K562 (cell line): Measurements from ENCODE around the gene AGRN. TPM values are rescaled to one million over a fixed set of nuclear protein-coding genes. Genes with fewer than 3 reads are reported as not detected.

Experiments
- AFF4 ChIP-seq: sonication (generic); formaldehyde crosslinking; IDR thresholded peaks from 2 replicates; pipeline ENCODE4 v1.8.0; 2023; ENCODE audit warnings: mild to moderate bottlenecking, missing genetic modification reagents
- ASH1L ChIP-seq: fragments of 450-650 bp; IDR thresholded peaks from 2 replicates; pipeline ENCODE4 v1.6.1; 2018; ENCODE audit warnings: borderline replicate concordance, mild to moderate bottlenecking, low read depth; ENCODE audit not compliant: partially characterized antibody
- ATF2 ChIP-seq: sonication (generic); formaldehyde crosslinking; IDR thresholded peaks from 2 replicates; pipeline ENCODE4 v1.8.1; 2022; ENCODE audit warnings: missing genetic modification reagents
- BRF2 ChIP-seq: IDR thresholded peaks from 3 replicates; pipeline ENCODE4 v1.6.1; 2011; ENCODE audit warnings: borderline replicate concordance, mild to moderate bottlenecking; ENCODE audit not compliant: insufficient read length, insufficient read depth
- EP400 ChIP-seq: fragments of 450-650 bp; IDR thresholded peaks from 2 replicates; pipeline ENCODE4 v1.6.1; 2017; ENCODE audit warnings: antibody characterized with exemption, mild to moderate bottlenecking, moderate library complexity
- EWSR1 ChIP-seq: fragments of 450-650 bp; IDR thresholded peaks from 2 replicates; pipeline ENCODE4 v1.6.1; 2018; ENCODE audit warnings: borderline replicate concordance, mild to moderate bottlenecking, low read depth, moderate library complexity; ENCODE audit not compliant: partially characterized antibody
- FOXK2 ChIP-seq, 2 experiments: fragments of 450-650 bp; IDR thresholded peaks in 1 of 2; conservative IDR thresholded peaks in 1 of 2; 2 replicates each; pipeline ENCODE4 v1.6.1; 2016; ENCODE audit warnings: low read depth in 2 of 2, mild to moderate bottlenecking in 1 of 2
- NFATC3 ChIP-seq: fragments of 450-650 bp; IDR thresholded peaks from 2 replicates; pipeline ENCODE4 v1.6.1; 2017; ENCODE audit warnings: mild to moderate bottlenecking
- PCBP1 ChIP-seq: fragments of 200-400 bp; formaldehyde crosslinking; IDR thresholded peaks from 2 replicates; pipeline ENCODE4 v1.6.1; 2018; ENCODE audit warnings: mild to moderate bottlenecking, low read depth, low read length; ENCODE audit not compliant: poor library complexity, severe bottlenecking
- POLR3A ChIP-seq: IDR thresholded peaks from 2 replicates; pipeline ENCODE4 v1.6.1; 2011; ENCODE audit warnings: borderline replicate concordance, mild to moderate bottlenecking, moderate library complexity; ENCODE audit not compliant: insufficient read length, insufficient read depth; ENCODE audit errors: extremely low read depth
- RBM14 ChIP-seq: fragments of 200-400 bp; formaldehyde crosslinking; IDR thresholded peaks from 2 replicates; pipeline ENCODE4 v1.6.1; 2018; ENCODE audit warnings: low read depth, mild to moderate bottlenecking, low read length, moderate library complexity, borderline replicate concordance; ENCODE audit not compliant: insufficient read depth
- RBM34 ChIP-seq: fragments of 200-400 bp; formaldehyde crosslinking; IDR thresholded peaks from 2 replicates; pipeline ENCODE4 v1.6.1; 2018; ENCODE audit warnings: low read length, borderline replicate concordance; ENCODE audit not compliant: insufficient read depth
- THAP7 ChIP-seq: fragments of 250-450 bp; sonication (Bioruptor Pico); IDR thresholded peaks from 2 replicates; pipeline ENCODE4 v1.5.0; 2021
- ZBTB33 ChIP-seq: sonication (generic); formaldehyde crosslinking; IDR thresholded peaks from 2 replicates; pipeline ENCODE4 v1.8.1; 2023; ENCODE audit warnings: mild to moderate bottlenecking, missing genetic modification reagents
- ZNF217 ChIP-seq: sonication (generic); formaldehyde crosslinking; IDR thresholded peaks from 2 replicates; pipeline ENCODE4 v1.8.0; 2022; ENCODE audit warnings: mild to moderate bottlenecking, missing genetic modification reagents
- polyA plus RNA-seq, 8 experiments: library from polyadenylated mRNA; depleted of rRNA in 4 of 8; stranded (reverse) in 5 of 8; unstranded in 3 of 8; fragments of >200 nt; fragmentation: Nextera tagmentation in 2 of 8; fragmentation: Illumina TruSeq in 1 of 8; extraction: Ambion mirVana in 2 of 8; extraction: Trizol in 1 of 8; gene quantifications; 2 replicates each; pipeline versions ENCODE4 v1.2.1 to v1.2.3, GENCODE V29; 2011 to 2014; ENCODE audit warnings: inconsistent platforms in 1 of 8, missing spikeins in 1 of 8
- total RNA-seq, 7 experiments: library from RNA; depleted of rRNA in 6 of 7; stranded (reverse); fragments of >200 nt in 6 of 7; fragmentation: Illumina TruSeq in 2 of 7; extraction: Trizol in 2 of 7; gene quantifications; 2 replicates each; pipeline versions ENCODE4 v1.2.1 to v1.2.3, GENCODE V29; 2011 to 2021; ENCODE audit warnings: low replicate concordance in 1 of 7

Gene AGRN
- total and polyA plus RNA-seq, 9 of the 15 experiments (the other 6 are each of a cell fraction or from before 2014, with no cell fraction given) = 0.04 to 111 (median 18.1) TPM

- TF ChIP-seq BRF2 = no peak
- no peak for TF ChIP-seq ATF2
- no peak for TF ChIP-seq POLR3A
- TF ChIP-seq NFATC3 = no peak
- no peak for TF ChIP-seq PCBP1
- TF ChIP-seq EP400 = no peak
- TF ChIP-seq THAP7 (CRISPR knock-in tag) = no peak
- TF ChIP-seq ZNF217 (CRISPR knock-in tag) = no peak
- TF ChIP-seq ASH1L = no peak
- TF ChIP-seq RBM34 = no peak
- TF ChIP-seq AFF4 (CRISPR knock-in tag) = no peak
- no peak for TF ChIP-seq EWSR1
- TF ChIP-seq RBM14 = no peak
- TF ChIP-seq FOXK2 (conservative IDR thresholded peaks at IDR 0.05 in 1 of 2, IDR thresholded peaks at IDR 0.05 in 1 of 2; ENCODE audit: low read depth in 2 of 2) = no peak
- TF ChIP-seq ZBTB33 = 0 out of 2 replicates have a peak, but pooled peaks have one; percentile 26
These were observed 5.8 kb upstream of the AGRN start (continued) for GRCh38 chr1:1013922-1014648.
